D341Med (cell line): ENCODE data around the gene SGK2.
A peak's percentile ranks its signal among the peaks of the same experiment; 100 is the strongest.

Experiments
- DNase-seq: peaks from one replicate; pipeline ENCODE4 v3.0.0; 2012; ENCODE audit warnings: low spot score

Gene SGK2

DNA sequence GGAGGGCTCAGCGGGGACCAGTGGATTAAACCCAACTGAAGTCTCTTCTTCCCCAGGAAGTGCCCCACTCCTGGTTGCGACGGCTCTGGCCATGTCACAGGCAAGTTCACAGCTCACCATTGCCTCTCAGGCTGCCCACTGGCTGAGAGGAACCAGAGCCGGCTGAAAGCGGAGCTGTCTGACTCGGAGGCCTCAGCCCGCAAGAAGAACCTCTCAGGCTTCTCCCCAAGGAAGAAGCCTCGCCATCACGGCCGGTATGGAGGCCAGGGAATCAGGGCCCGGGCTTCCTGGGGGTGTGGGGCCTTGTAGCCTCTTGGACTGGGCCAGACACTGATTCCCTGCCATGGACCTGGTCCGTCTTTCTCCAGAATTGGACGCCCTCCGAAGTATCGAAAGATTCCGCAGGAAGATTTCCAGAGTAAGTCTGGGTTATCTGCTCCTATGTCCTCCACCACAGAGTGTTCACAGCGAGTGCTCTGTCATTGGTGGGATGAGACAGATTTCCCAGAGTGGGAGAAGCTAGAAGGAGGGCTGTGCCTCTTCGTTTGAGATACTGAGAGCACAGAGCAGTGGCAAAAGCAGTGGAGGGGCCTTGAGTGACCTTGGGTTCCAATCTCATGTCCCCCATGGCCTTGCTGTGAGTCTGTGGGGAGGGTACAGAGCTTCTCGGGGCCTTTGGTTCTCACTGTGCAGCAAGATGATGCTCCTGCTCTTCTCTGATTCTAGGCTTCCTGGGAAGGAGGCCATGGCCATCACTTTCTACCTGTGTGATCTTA lies 22.6 kb upstream of the SGK2 start:
- DNase-seq = no peak

GRCh38 chr20:43536817-43537440 lies 21.9 kb upstream of the SGK2 start:
- DNase-seq = no peak

DNA sequence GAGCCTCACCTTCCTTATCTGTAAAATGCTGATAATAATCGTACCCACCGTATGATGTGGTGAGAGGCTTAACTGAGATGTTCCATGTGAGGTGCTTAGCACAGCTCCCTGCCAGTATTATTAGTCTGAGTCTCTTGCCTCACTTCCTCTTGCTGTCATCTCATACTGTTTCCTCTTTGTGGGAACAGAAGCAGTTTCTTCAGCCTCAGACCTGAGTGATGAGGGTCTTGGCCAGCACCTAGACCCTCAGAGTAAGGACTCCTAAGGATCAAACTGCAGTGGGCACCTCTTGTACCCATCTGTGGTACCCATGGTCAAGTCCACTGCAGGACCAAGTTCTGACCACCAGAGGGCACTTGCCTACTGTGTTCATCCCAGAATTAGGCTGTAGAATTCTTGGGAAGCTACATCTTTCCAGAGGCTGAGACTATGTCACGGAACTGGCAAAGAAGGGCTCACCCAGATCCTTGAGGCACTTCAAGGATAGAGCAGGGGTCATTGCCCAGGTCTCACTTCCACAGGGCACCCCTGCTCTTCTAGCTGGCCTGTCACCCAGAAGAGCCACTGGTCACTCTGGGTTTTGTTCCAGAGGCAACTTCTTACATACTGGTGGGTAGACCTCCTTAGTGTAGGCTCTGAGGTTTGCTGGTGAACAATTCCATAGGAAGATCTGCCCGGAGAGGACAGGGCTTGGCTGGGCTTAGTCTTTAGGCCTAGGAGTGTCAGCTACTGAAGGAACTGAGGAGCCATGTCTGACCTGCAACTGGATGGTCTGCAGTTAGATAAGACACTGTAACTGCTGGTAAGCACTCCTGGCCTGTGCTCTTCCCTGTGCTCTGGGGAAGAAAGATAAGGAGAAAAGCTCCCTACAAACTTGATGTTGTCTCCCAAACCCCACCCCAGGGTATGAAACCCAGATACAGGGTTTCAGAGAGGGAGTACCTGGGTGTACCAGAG lies 20.6 kb upstream of the SGK2 start:
- peak; percentile 72 for DNase-seq

- no peak for DNase-seq
Observed at GRCh38 chr20:43538878-43539700, 19.7 kb upstream of the SGK2 start.

DNA sequence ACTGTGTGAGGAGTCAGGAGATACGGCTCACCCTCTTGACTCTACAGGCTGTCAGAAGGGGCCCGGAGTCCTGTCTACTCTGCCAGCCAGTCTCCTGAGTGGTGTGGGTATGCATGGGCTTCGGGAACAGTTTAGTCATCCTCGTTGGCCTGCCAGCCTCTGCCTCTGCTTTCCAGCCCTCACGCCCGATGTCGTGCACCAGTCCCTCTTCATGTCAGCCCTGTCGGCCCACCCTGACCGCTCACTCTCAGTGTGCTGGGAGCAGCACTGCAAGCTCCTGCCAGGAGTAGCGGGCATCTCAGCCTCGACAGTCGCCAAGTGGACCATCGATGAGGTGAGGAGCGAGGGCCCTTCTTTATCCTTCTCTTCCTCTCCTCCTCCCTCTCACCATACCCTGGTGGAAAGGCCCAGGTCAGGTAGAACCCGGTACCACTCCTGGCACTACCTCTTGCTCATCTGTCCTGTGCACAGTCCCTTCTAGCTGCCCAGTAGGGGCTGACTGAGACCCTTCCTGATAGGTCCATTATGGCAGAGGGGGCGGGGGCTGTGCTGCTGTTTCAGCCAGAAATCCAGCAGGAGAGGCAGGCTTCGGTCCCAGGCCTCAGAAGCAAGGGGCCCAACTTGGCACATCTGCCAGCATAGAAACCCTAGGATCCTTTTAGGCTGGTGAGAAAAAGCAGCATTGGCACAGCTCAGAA lies 18.7 kb upstream of the SGK2 start:
- no peak for DNase-seq

- DNase-seq = no peak
Observed at GRCh38 chr20:43540673-43541060, 18.2 kb upstream of the SGK2 start.

GRCh38 chr20:43541214-43541613 lies 17.6 kb upstream of the SGK2 start:
- no peak for DNase-seq

DNA sequence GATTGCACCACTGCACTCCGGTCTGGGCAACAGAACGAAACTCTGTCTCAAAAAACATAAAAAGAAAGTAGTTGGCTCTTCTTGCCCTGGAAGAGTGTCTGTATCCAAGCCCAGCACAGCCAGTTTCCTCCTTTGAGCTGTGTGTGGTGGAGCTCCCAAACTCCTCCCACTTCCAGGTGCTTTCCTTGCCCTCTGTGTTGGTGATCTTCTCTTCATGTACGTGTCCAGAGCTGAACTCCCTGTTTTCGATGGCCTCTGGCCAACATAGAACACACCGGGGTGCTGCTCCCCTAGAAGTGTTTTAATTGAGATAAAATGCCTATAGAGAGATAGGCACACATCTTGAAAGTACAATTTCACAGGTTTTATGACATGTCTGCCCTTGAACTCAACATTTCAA lies 16.7 kb upstream of the SGK2 start:
- DNase-seq = no peak

- no peak for DNase-seq
Observed at GRCh38 chr20:43542674-43543073, 16.2 kb upstream of the SGK2 start.

- DNase-seq = no peak
Observed at GRCh38 chr20:43543138-43543537, 15.7 kb upstream of the SGK2 start.

DNA sequence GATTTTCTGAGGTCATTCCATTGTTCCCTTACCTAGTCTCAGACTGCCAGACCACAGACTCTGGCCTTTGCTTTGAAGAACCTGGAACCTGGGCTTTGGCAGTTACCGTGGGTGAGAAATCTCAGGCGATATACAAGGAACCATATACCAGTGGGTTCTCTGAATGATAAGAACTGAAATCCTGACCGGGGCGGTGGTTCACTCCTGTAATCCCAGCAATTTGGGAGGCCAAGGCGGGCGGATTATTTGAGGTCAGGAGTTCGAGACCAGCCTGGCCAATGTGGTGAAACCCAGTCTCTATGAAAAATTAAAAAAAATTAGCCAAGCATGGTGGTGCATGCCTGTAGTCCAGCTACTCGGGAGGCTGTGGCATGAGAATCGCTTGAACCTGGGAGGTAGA lies 14.3 kb upstream of the SGK2 start:
- DNase-seq = no peak

- DNase-seq = no peak
Observed at GRCh38 chr20:43545837-43546578, 12.8 kb upstream of the SGK2 start.

- no peak for DNase-seq
Observed at GRCh38 chr20:43548273-43548880, 10.4 kb upstream of the SGK2 start.

- DNase-seq = no peak
Observed at GRCh38 chr20:43549416-43550065, 9.3 kb upstream of the SGK2 start.

DNA sequence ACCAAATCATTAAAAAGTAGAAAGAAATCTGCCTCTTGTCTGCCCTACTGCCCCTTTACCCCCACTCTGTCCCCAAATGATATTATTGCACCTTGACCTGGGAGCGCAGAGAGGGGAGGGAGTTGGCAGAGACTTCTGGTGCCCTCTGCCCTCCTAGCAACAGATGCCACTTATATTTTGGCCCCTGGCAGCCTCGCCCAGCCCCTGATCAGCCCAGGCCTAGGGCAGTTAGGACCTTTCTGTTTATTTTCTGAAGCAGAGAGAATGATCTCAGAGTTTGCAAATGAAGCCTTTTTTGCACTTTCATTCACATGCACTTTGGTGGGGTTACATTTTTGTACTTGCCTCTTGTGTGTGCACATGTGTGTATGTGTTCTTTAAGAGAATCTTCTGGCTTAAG lies 8.4 kb upstream of the SGK2 start:
- no peak for DNase-seq

DNA sequence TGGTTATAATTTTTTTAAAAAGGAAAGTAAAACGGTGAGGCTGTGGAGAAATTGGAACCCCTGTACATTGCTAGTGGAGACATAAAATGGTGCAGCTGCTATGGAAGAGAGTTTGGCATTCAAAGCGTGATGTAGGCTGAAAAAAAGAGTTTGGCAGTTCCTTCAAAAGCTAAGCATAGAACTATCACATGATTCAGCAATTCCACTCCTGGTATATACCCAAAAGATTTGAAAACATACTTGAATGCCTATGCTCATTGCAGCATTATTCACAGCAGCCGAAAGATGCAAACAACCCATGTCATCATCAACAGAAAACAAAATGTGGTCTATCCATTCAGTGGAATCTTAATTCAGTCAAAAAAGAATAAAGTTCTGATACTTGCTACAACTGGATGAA lies 4.5 kb upstream of the SGK2 start:
- no peak for DNase-seq

DNA sequence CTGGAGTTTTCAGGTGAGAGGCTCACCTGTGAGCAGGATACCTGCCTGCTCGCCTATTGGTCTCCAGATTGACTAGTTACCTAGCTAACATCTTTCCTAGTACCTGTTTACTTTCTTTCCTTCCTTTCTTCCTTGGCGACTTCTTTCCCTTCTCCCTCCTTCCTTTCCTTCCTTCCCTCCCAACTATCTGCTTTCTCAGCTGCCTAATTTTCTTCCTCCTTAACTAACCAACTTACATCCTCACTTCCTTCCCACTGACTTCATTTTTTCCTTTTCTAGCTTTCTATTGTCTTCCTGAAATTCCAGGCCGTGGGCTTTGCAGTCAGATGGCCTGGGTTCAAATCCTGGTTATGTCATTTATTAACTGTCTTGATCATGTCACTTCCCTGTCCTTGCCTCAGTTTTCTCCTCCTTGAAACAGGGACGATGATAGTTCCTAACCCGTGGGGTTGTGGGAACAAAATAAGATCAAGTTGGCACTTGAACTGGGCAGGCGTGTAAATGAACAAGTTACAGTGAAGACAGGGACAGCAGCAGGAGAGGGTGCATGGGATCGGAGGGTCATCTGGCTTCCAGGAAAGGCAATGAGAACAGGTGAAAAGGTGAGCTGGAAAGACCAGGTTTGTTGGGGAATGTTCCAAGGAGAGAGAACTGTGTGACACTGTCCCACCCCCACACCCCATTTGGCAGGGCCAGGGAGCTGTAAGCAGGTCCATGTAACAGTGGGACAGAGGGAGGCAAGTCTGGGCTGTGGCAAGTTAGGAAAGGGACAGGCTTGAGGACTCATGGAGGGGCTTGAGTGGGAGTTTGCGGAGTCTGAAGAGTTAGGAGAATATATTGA lies 540 bp downstream of the SGK2 start:
- no peak for DNase-seq

GRCh38 chr20:43560974-43561373 lies 2.1 kb downstream of the SGK2 start:
- DNase-seq = no peak

- DNase-seq = no peak
Observed at GRCh38 chr20:43563429-43563828, 4.6 kb downstream of the SGK2 start.
